Measurements from ENCODE around the gene OR52M1. TPM values are rescaled to one million over a fixed set of nuclear protein-coding genes. Genes with fewer than 3 reads are reported as not detected.
"Not testable (repeated sequence)": the region's sequence is repeated elsewhere in the genome, so short reads cannot be mapped to it uniquely, and the experiment has no call there.

OR52M1 gene
- not detected in 2 replicates for total RNA-seq (2014; rRNA removed; shearing (Covaris generic))
- polyA plus RNA-seq (2014; cell fraction: nucleus; rRNA removed): not detected in 2 replicates

DNA sequence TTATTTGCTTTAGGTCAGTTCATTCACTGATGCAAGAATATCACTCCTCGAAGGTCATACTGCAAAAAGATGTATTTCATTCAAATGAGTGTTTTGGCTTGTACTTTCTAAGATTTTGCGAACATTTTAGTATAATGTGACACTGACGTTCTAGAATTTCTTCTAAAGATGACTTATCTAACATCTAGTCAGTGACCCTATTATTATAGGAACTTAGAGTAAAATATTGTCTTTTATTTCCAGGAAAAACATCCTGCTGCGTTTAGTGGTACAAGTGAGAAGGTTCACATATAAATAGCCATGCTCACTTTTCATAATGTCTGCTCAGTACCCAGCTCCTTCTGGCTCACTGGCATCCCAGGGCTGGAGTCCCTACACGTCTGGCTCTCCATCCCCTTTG lies at the start of gene OR52M1:
Gene OR52M1 (plus strand): TSS at position 301 of the 400 bp plus-strand sequence. CDS start 0 bp downstream, at position 301.
- DNase-seq (ENCODE audit: extremely low read depth, low read depth): no peak

DNA sequence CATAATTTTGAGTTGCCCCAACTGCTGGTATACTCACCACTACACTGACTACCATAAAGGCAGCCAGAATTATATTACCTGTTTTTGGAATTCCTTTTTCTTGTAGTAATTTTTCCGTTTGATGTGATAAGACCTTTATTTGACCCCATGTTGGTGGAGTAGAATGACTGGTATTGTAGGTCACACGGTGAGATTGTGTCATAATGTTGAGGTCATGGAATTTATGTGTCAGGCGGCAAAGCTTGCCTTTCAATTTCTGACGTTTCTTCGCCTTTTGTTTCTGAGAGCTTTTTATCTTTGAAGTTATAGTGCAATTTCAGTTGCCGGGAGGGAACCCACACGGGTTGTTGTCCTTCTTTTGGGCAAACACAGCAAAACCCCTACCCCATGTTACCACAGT lies 49.5 kb upstream of the OR52M1 start:
- DNase-seq (ENCODE audit: extremely low read depth, low read depth): no peak

GRCh38 chr11:4495986-4496385 lies 49.0 kb upstream of the OR52M1 start:
- no peak for DNase-seq (ENCODE audit: extremely low read depth, low read depth)

DNA sequence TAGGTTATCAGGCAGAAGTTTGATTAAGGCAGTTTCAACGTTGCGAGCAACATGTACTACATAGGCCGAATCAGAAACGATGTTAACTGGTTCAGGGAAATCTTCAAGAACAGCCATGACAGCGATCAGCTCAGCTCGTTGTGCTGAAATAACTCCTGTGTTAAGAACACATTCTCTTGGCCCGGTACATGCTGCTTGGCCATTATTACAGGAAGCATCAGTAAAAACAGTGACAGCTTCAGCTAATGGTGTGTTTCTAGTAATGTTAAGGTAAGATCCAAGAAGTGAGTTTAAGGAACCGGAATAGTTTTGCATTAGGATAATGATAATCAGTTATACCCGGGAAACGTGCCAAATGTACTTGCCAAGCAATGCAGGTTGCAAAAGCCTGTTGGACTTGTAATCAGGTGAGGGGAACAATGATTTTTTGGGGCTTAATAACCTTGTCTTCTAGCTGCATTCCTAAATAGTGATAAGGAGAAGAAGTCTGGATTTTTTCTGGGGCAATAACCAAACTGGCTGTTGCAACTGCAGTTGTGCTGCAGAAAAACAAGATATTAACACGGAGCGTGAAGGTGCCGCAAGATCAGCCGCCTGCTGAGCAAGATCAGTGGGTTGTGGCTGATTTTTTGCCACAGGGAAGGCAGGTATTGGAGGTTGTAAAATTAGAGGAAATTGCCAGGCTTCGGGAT lies 48.3 kb upstream of the OR52M1 start:
- DNase-seq (ENCODE audit: extremely low read depth, low read depth): no peak

DNA sequence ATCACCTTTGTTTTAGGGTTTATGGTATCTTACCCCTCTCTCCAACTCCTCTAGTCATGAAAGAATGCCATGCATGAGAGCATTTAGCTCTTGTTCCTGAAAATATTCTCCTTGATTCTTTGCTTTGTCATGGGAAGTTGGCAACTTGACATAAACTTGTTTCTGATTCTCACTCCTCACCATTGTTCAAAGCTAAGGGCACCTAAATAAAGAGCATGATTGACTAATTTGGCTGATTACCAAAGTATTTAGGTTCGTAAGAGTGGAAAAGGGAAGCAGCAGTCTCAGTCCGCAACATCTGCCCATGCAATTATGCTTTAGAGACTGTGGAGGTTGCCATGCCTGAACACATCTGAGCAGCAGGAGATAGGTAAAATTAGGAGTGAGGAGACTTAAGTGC lies 36.1 kb upstream of the OR52M1 start:
- no peak for DNase-seq (ENCODE audit: extremely low read depth, low read depth)

GRCh38 chr11:4511282-4512245 lies 33.4 kb upstream of the OR52M1 start:
- no peak for DNase-seq (ENCODE audit: extremely low read depth, low read depth)

DNA sequence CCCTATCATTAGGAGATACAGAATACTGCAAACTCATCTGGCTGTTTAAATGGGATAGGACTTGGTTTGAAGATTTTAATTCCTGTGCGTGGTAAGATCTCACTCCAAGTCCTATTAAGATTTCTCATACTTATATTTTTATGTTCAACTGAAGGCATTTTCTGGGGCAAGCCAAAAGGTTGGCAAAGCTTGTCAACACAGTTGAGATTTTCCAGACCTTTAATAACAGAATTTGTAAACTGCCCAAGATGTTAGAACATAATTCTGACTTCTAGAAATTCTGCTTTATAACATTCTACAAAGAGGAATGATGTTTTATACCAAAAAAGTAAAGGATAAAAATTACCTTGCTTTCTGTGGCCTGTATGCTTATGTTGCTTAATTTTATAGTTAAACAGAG lies 30.8 kb upstream of the OR52M1 start:
- DNase-seq (ENCODE audit: extremely low read depth, low read depth): no peak

DNA sequence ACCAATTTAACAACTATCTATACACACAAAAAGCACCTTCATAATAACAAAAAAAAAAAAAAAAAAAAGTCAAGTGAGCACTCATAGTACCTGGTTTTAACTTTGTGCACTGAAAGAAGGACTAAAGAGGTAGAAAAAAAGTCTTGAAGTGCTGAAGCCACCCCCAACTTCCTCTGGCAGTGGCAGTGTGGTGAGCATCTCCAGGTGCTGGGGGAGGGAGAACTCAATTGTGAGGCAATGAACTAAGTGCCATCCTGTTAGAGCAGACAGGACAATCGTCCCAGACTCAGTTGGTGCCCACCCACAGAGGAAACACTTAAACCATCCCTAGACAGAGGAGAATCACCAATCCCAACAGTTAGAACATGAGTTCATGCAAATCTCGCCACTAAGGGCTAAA lies 22.7 kb upstream of the OR52M1 start:
- DNase-seq (ENCODE audit: extremely low read depth, low read depth): no peak

DNA sequence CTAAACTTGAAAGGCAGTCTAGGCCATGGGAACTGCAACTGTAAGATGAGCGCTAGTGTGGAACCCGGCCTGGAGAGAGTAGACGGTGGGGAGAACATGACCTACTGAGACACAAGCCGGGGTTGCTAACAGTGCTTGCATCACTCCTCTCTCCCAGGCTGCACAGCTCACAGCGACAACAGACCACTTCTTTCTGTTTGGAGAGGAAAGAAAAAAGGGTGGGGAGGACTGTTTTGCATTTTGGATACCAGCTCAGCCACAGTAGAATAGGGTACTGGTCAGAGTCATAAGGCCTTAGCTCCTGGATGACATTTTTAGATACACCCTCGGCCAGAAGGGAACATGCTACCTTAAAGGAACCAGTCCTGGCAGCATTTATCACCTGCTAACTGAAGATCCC lies 22.2 kb upstream of the OR52M1 start:
- no peak for DNase-seq (ENCODE audit: extremely low read depth, low read depth)

DNA sequence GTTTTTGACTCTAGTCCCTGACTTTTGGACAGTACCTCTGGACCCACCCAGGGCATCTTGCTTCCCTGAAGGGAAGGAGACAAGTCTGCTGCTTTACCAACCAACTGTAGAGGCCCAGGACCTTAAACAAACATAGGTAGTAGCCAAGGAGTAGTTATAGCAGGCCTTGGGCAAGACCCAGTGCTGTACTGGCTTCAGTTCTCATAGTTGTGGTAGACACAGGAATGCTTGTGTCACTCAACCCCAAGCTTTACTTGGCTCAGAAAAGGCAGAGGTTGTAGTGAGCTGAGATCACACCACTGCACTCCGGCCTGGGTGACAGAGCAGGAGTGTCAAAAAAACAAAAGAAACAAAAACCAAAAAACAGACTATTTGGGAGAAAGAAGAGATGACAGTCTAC lies 21.3 kb upstream of the OR52M1 start:
- DNase-seq (ENCODE audit: extremely low read depth, low read depth): no peak

DNA sequence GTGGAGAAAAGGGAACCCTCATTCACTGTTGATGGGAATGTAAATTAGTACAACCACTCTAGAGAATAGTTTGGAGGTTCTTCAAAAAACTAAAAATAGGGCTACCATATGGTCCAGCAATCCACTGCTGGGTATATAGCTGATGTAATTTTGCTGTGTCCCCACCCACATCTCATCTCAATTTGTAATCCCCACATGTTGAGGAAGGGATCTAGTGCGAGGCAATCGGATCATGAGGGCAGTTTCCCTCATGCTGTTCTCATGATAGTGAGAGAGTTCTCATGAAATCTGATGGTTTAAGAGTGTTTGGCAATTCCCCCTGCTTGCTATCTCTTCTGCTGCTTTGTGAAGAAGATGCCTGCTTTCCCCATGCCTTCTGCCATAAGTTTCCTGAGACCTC lies 17.1 kb upstream of the OR52M1 start:
- DNase-seq (ENCODE audit: extremely low read depth, low read depth): no peak

GRCh38 chr11:4531686-4532085 lies 13.3 kb upstream of the OR52M1 start:
- DNase-seq (ENCODE audit: extremely low read depth, low read depth): not testable (repeated sequence)

DNA sequence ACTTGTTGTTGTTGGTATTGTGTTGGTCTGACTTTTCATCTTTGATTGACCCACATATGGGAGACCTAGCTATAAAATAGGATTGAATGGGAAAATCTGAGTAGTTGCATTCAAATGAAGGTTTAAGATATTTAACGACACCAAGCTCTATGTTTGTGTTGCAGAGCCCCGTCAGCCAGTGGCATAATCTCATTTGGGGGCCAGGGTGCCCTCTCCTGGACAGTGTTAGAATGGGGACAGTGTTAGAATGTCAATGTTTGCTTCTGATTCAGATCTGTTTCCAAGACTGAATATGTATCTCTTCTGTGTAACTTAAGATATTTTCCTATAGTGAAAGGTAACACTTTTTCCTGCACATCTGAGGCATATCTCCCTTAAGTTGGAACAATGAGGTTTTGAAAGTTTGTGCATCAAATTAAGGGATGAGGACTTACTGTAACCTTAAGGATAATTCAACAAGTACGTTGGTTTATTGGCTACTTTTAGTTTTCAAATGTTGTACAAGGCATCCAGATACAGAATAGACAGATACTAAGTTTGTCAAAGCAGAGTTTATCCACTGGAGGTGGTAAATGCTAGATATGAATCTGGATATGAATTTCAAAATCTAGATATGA lies 5.3 kb upstream of the OR52M1 start:
- peak; percentile 40 for DNase-seq (ENCODE audit: extremely low read depth, low read depth)

DNA sequence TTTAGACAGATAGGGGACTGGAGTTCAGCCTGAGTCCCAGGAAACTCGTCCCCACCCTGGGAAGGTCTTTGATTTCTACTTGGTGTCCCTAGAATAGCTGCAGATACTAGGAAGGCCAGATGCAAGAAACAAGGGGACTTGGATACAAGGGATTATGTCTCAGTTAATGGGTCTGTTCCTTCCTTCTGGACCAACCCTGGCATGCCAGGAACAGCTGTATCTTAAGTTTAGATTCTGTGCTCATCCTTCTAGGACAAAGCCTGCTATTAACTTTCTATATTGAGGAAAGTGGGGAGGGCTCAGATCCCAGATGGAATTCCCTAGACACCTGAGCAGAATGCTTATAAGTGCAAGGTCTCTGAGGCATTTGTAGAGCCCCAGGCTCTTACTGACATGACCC lies 3.9 kb upstream of the OR52M1 start:
- no peak for DNase-seq (ENCODE audit: extremely low read depth, low read depth)

- DNase-seq (ENCODE audit: extremely low read depth, low read depth): no peak
Observed at GRCh38 chr11:4543561-4543960, 1.4 kb upstream of the OR52M1 start.

- no peak for DNase-seq (ENCODE audit: extremely low read depth, low read depth)
Observed at GRCh38 chr11:4546878-4547277, 1.9 kb downstream of the OR52M1 start.

GRCh38 chr11:4547416-4547815 lies 2.4 kb downstream of the OR52M1 start:
- no peak for DNase-seq (ENCODE audit: extremely low read depth, low read depth)

- no peak for DNase-seq (ENCODE audit: extremely low read depth, low read depth)
Observed at GRCh38 chr11:4551346-4551979, 6.5 kb downstream of the OR52M1 start.

GRCh38 chr11:4559527-4560440 lies 14.8 kb downstream of the OR52M1 start:
- no peak for DNase-seq (ENCODE audit: extremely low read depth, low read depth)

GRCh38 chr11:4560467-4560866 lies 15.5 kb downstream of the OR52M1 start:
- no peak for DNase-seq (ENCODE audit: extremely low read depth, low read depth)

All from NCI-H460 (cell line).